Neuronal stem cell (in vitro differentiated cells): ENCODE data around the gene EML2.
A peak's percentile ranks its signal among the peaks of the same experiment; 100 is the strongest.

ENCODE experiments used
- DNase-seq: peaks from one replicate; pipeline ENCODE4 v3.0.0-alpha.2; 2013; ENCODE audit warnings: low spot score
- H2AFZ ChIP-seq: one replicate; pipeline ENCODE4 v1.6.1; 2013; ENCODE audit warnings: mild to moderate bottlenecking, low read length, inconsistent platforms
- H2AK5ac ChIP-seq: 2 replicates; pipeline ENCODE4 v1.6.1; 2013; ENCODE audit warnings: low read depth, mild to moderate bottlenecking, inconsistent platforms, low read length, moderate library complexity, mixed read lengths
- H2BK120ac ChIP-seq: 2 replicates; pipeline ENCODE4 v1.6.1; 2013; ENCODE audit warnings: low read depth, mild to moderate bottlenecking, inconsistent platforms, low read length, moderate library complexity, mixed read lengths
- H2BK12ac ChIP-seq: one replicate; pipeline ENCODE4 v1.6.1; 2013; ENCODE audit warnings: low read length, inconsistent platforms
- H2BK15ac ChIP-seq: 2 replicates; pipeline ENCODE4 v1.6.1; 2013; ENCODE audit warnings: mild to moderate bottlenecking, low read length, inconsistent platforms, mixed read lengths
- H2BK5ac ChIP-seq: one replicate; pipeline ENCODE4 v1.6.1; 2013; ENCODE audit warnings: inconsistent platforms, mild to moderate bottlenecking, low read length, moderate library complexity
- H3K14ac ChIP-seq: one replicate; pipeline ENCODE4 v1.6.1; 2013; ENCODE audit warnings: low read length, inconsistent platforms
- H3K18ac ChIP-seq: 2 replicates; pipeline ENCODE4 v1.6.1; 2013; ENCODE audit warnings: low read length, inconsistent platforms
- H3K23ac ChIP-seq: 2 replicates; pipeline ENCODE4 v1.6.1; 2013; ENCODE audit warnings: low read depth, mild to moderate bottlenecking, mixed read lengths, low read length, inconsistent platforms; ENCODE audit not compliant: poor library complexity
- H3K27ac ChIP-seq: replicated peaks from 3 replicates; pipeline ENCODE4 v1.5.1; 2013; ENCODE audit warnings: low read length, inconsistent platforms
- H3K27me3 ChIP-seq, 3 experiments: 2 replicates each; pipeline ENCODE4 v1.6.1; 2013; ENCODE audit warnings: low read length in 3 of 3, mild to moderate bottlenecking in 2 of 3, inconsistent platforms in 1 of 3, low read depth in 1 of 3, mixed read lengths in 1 of 3, moderate library complexity in 1 of 3; ENCODE audit not compliant: control insufficient read depth in 3 of 3, insufficient read depth in 3 of 3
- H3K36me3 ChIP-seq, 2 donors: replicated peaks in 1 of 2; 2 replicates each; pipeline ENCODE4 v1.6.1; 2013; ENCODE audit warnings: low read length in 2 of 2; ENCODE audit not compliant: control insufficient read depth in 2 of 2, insufficient read depth in 2 of 2
- H3K4ac ChIP-seq: 2 replicates; pipeline ENCODE4 v1.6.1; 2013; ENCODE audit warnings: inconsistent platforms, mild to moderate bottlenecking, low read length, moderate library complexity
- H3K4me1 ChIP-seq, 2 donors: 1 replicate in 1 of 2; 2 replicates in 1 of 2; pipeline ENCODE4 v1.6.1; 2013; ENCODE audit warnings: low read length in 2 of 2, low read depth in 1 of 2; ENCODE audit not compliant: control insufficient read depth in 2 of 2, insufficient read depth in 1 of 2
- H3K4me2 ChIP-seq: one replicate; pipeline ENCODE4 v1.6.1; 2013; ENCODE audit warnings: mild to moderate bottlenecking, low read length, inconsistent platforms; ENCODE audit not compliant: insufficient read depth, poor library complexity, severe bottlenecking
- H3K4me3 ChIP-seq, 2 donors: 2 replicates each; pipeline ENCODE4 v1.5.1; 2013; ENCODE audit warnings: low read length in 2 of 2, mild to moderate bottlenecking in 2 of 2, inconsistent platforms in 1 of 2, moderate library complexity in 1 of 2
- H3K79me1 ChIP-seq: one replicate; pipeline ENCODE4 v1.6.1; 2013; ENCODE audit warnings: low read depth, mild to moderate bottlenecking, inconsistent platforms, low read length, moderate library complexity
- H3K9ac ChIP-seq: one replicate; pipeline ENCODE4 v1.6.1; 2013; ENCODE audit warnings: mild to moderate bottlenecking, low read depth, low read length, inconsistent platforms; ENCODE audit not compliant: poor library complexity
- H3K9me3 ChIP-seq, 2 donors: replicated peaks in 1 of 2; 2 replicates each; pipeline versions ENCODE3 to v1.6.1; 2013; ENCODE audit warnings: low read length in 2 of 2, mild to moderate bottlenecking in 2 of 2, inconsistent platforms in 1 of 2, low read depth in 1 of 2, mixed read lengths in 1 of 2, moderate library complexity in 1 of 2; ENCODE audit not compliant: control insufficient read depth in 2 of 2, insufficient read depth in 1 of 2
- H4K8ac ChIP-seq: one replicate; pipeline ENCODE4 v1.6.1; 2013; ENCODE audit warnings: low read depth, mild to moderate bottlenecking, inconsistent platforms, low read length, moderate library complexity
- H4K91ac ChIP-seq: one replicate; pipeline ENCODE4 v1.6.1; 2013; ENCODE audit warnings: low read length, low read depth, mild to moderate bottlenecking, inconsistent platforms; ENCODE audit not compliant: poor library complexity
- WGBS, 2 donors: extraction: QIAGEN DNeasy Blood & Tissue Kit; methylation state at CpG; one replicate each; pipeline ENCODE4 v1.1.7; 2013; ENCODE audit warnings: missing lambda C conversion rate in 2 of 2, mixed read lengths in 1 of 2; ENCODE audit not compliant: insufficient read length in 2 of 2, insufficient replicate concordance in 1 of 2; ENCODE audit errors: extremely low coverage in 2 of 2; 5-methylcytosine and 5-hydroxymethylcytosine counted together

EML2 gene

GRCh38 chr19:45640849-45641273 lies 1.7 kb upstream of the EML2 start:
- H3K23ac ChIP-seq, result no peak overlapping the region
- H3K9ac ChIP-seq, result no peak overlapping the region
- H3K4me3 ChIP-seq, result peak overlapping the region in 1 of 2 donors; percentile 45
- WGBS, 2 donors, result no CpG with 5 or more reads among the region's 17 CpGs
- H2BK15ac ChIP-seq, result no peak overlapping the region
- H2AK5ac ChIP-seq, result no peak overlapping the region
- peak overlapping the region; percentile 85 for H2AFZ ChIP-seq
- peaks cover 10 to 24% of the 10 kb centered on the region in 2 donors for H3K4me1 ChIP-seq
- H3K14ac ChIP-seq, result no peak overlapping the region
- no peak for DNase-seq
- peaks cover 0 to 19% (median 10%) of the 10 kb centered on the region in 3 experiments for H3K27me3 ChIP-seq
- H2BK120ac ChIP-seq, result no peak overlapping the region
- H3K18ac ChIP-seq, result no peak overlapping the region
- no peak overlapping the region for H3K27ac ChIP-seq
- no peak overlapping the region for H3K4ac ChIP-seq
- H3K4me2 ChIP-seq, result peak overlapping the region; percentile 95
- no peaks in the 10 kb centered on the region for H3K9me3 ChIP-seq
- H3K79me1 ChIP-seq, result no peaks in the 10 kb centered on the region
- H4K8ac ChIP-seq, result no peak overlapping the region
- no peaks in the 10 kb centered on the region for H3K36me3 ChIP-seq
- H2BK12ac ChIP-seq, result no peak overlapping the region
- no peak overlapping the region for H2BK5ac ChIP-seq
- H4K91ac ChIP-seq, result no peak overlapping the region

GRCh38 chr19:45637890-45638667 lies 1.1 kb downstream of the EML2 start:
- DNase-seq, result no peak
- H2BK5ac ChIP-seq, result no peak overlapping the region
- H3K4ac ChIP-seq, result no peak overlapping the region

GRCh38 chr19:45636902-45637301 lies 2.3 kb downstream of the EML2 start:
- H2BK120ac ChIP-seq, result no peak overlapping the region
- H3K27me3 ChIP-seq, result peaks cover 0 to 6% (median 0%) of the 10 kb centered on the region in 3 experiments
- no peak overlapping the region for H2BK12ac ChIP-seq
- H2BK5ac ChIP-seq, result no peak overlapping the region
- no peak overlapping the region for H3K4me2 ChIP-seq
- H4K91ac ChIP-seq, result no peak overlapping the region
- no CpG with 5 or more reads among the region's 2 CpGs for WGBS, 2 donors
- no peaks in the 10 kb centered on the region for H3K36me3 ChIP-seq
- H2BK15ac ChIP-seq, result peak overlapping the region; percentile 51
- H2AFZ ChIP-seq, result no peak overlapping the region
- H3K14ac ChIP-seq, result no peak overlapping the region
- H3K4me3 ChIP-seq, result no peak overlapping the region
- no peak overlapping the region for H3K4ac ChIP-seq
- no peaks in the 10 kb centered on the region for H3K9me3 ChIP-seq
- H3K4me1 ChIP-seq, result peaks cover 2 to 23% of the 10 kb centered on the region in 2 donors
- H3K27ac ChIP-seq, result no peak overlapping the region
- H3K9ac ChIP-seq, result no peak overlapping the region
- H3K79me1 ChIP-seq, result no peaks in the 10 kb centered on the region
- no peak overlapping the region for H3K23ac ChIP-seq
- no peak overlapping the region for H4K8ac ChIP-seq
- H3K18ac ChIP-seq, result no peak overlapping the region
- no peak for DNase-seq
- H2AK5ac ChIP-seq, result no peak overlapping the region

More at GRCh38 chr19:45637890-45638667, 1.1 kb downstream of the EML2 start:
- no peak overlapping the region for H3K14ac ChIP-seq
- H3K27me3 ChIP-seq, result peaks cover 0 to 10% (median 0%) of the 10 kb centered on the region in 3 experiments
- H3K23ac ChIP-seq, result no peak overlapping the region
- H2AFZ ChIP-seq, result peak overlapping the region; percentile 6
- no peak overlapping the region for H2BK15ac ChIP-seq
- H3K36me3 ChIP-seq, result no peaks in the 10 kb centered on the region
- no peak overlapping the region for H3K4me3 ChIP-seq
- no CpG with 5 or more reads among the region's 19 CpGs for WGBS, 2 donors
- no peaks in the 10 kb centered on the region for H3K9me3 ChIP-seq
- H3K4me2 ChIP-seq, result peak overlapping the region; percentile 38
- no peak overlapping the region for H3K9ac ChIP-seq
- no peak overlapping the region for H3K18ac ChIP-seq
- peak overlapping the region; percentile 81 for H2AK5ac ChIP-seq
- no peak overlapping the region for H4K8ac ChIP-seq
- no peak overlapping the region for H3K27ac ChIP-seq
- H4K91ac ChIP-seq, result no peak overlapping the region
- no peak overlapping the region for H2BK120ac ChIP-seq
- peaks cover 5 to 20% of the 10 kb centered on the region in 2 donors for H3K4me1 ChIP-seq
- H3K79me1 ChIP-seq, result no peaks in the 10 kb centered on the region
- H2BK12ac ChIP-seq, result no peak overlapping the region

- no CpG with 5 or more reads among the region's 1 CpG for WGBS, 2 donors
- Histone ChIP-seq H3K9ac (no peak overlapping the region), H4K8ac (no peak overlapping the region), H2AK5ac (no peak overlapping the region), H3K14ac (no peak overlapping the region), H3K18ac (no peak overlapping the region), H2BK120ac (no peak overlapping the region), H3K4me1 (peaks cover 2 to 17% of the 10 kb centered on the region in 2 donors), H2BK12ac (no peak overlapping the region), H3K27ac (no peak overlapping the region), H3K9me3 (no peaks in the 10 kb centered on the region), H3K79me1 (no peaks in the 10 kb centered on the region), H3K4me2 (no peak overlapping the region), H3K4me3 (no peak overlapping the region), H3K36me3 (no peaks in the 10 kb centered on the region), H3K27me3 (peaks cover 0 to 4% (median 0%) of the 10 kb centered on the region in 3 experiments), H2BK15ac (no peak overlapping the region), H3K23ac (no peak overlapping the region), H2AFZ (no peak overlapping the region), H3K4ac (no peak overlapping the region), H2BK5ac (no peak overlapping the region), H4K91ac (no peak overlapping the region)
- DNase-seq, result no peak
Observed at GRCh38 chr19:45636275-45636674, 2.9 kb downstream of the EML2 start.
